Middle frontal gyrus (tissue), 1 donor: Measurements from ENCODE around the gene HSD11B1.
A peak's percentile ranks its signal among the peaks of the same experiment; 100 is the strongest.
"Not testable (repeated sequence)": the region's sequence is repeated elsewhere in the genome, so short reads cannot be mapped to it uniquely, and the experiment has no call there.

Experiments
- DNase-seq: peaks from one replicate; pipeline ENCODE4 v3.0.0-alpha.2; 2015; ENCODE audit warnings: low spot score; ENCODE audit errors: extremely low spot score

The HSD11B1 gene

GRCh38 chr1:209691237-209691636 lies 13.4 kb upstream of the HSD11B1 start:
- no peak for DNase-seq

GRCh38 chr1:209692296-209692695 lies 12.3 kb upstream of the HSD11B1 start:
- DNase-seq: no peak

DNA sequence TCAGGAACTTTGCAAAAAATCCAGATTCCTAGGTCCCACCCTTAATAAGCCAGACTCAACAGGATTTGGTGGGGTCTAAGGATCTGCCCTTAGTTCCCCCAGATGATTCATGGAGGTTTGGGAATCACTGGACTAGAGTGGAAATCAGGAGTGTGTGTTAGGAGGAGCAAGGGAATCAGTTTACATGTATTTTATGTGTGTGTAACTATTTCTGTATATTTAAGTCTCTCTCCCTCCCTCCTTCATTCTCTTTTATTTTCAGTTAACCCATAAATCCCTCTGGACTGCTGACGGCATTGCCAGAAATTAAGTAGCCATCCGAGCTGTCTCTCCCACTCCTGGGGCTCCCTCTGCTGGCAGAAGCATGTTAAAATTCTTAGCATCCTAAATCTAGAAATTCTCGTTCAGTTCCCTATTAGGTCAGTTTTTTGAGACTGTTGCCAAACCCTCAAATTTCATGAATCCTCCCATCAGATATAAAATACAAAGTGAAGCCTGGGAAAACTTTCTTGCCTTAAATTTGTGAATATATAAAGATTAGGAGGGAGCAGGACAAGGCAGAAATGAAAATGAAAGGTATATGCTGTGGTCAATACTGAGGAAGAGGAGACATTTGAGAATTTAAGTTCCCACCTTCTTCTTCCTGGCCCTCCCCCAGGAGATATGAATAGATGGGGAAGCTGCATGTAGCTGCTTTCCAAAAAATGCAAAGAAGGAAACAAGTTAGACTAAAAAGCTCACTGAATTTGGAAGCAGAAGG lies 11.7 kb upstream of the HSD11B1 start:
- peak; percentile 77 for DNase-seq

- DNase-seq: no peak
Observed at GRCh38 chr1:209696673-209697072, 8.0 kb upstream of the HSD11B1 start.

GRCh38 chr1:209697126-209697525 lies 7.5 kb upstream of the HSD11B1 start:
- no peak for DNase-seq

GRCh38 chr1:209700686-209701085 lies 4.0 kb upstream of the HSD11B1 start:
- DNase-seq: not testable (repeated sequence)

GRCh38 chr1:209702832-209703231 lies 1.8 kb upstream of the HSD11B1 start:
- DNase-seq: no peak

DNA sequence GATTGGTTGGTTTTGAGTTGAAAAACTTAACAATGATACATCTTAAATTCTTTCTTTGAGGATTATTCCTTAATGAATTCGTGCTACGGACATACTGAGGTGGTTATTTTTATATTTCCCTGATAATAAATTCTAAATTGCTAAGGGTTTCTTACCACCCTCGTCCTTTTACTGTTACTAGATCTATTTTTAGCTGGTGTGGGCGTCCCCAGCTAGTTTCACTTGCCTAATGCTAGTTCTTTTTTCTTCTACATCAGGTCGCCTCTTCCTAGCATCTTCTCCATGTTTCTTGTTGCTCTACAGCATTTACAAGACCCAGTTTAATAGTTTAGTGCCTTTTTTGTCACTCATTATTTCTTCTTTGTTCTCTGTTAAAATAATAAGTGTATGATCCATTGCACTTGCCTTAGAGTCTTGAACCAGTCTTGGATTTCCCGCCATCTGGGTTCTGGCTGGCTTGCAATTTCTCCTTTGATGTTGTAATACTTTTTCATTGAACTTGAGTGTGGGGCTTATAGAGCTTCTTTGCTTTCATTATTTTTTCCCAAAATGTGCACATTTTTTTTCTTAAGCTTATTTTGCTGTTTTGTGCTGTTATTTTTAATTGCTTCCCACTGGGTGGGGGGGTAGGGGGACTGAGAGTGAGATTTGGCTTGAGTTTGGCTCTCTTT lies 677 bp upstream of the HSD11B1 start:
- no peak for DNase-seq

DNA sequence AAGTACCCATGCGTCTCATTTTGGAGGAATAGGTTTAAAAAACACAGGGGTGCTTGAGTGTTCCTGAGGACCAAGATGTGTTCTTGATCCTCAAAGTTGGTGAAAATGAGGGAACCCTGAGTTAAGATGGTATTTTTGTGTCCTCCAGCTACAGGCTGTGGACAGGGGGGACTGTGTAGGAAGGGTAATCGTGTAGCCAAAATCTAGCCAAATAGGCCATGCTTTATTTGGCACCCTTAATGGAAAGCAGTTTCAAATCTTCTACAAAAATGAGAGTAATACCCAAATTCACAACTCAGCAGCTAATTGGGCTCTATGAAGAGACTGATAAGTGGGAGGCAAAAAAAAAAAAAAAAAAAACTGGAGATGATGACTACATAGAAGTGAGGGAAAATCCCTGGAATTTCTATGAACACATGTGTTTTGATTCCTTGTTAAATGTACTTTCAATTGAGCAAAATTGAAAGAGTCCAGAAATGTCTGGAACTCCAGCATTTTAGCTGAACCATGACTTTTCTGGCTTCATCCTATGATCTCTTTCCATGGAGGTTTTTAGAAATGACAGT lies 470 bp downstream of the HSD11B1 start:
- no peak for DNase-seq

GRCh38 chr1:209706622-209707021 lies 2.0 kb downstream of the HSD11B1 start:
- DNase-seq: no peak

DNA sequence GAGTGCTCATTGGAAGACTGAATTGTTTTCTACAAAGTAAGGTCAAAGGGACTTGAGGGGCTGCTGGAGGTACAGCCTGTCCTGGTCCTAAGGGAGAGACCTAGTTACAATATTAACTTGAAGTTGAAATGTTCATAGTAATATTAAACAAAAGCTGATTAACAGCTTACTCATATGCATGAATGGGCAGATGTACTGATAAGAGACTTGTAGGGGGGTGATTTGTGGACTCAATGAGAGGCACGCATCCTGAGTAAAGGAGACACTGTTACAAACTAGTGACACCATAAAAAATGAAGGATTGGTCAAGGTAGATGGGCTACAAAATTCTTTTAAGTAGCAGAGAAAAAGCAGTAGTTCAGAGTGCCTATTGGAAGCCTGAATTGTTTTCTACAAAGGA lies 2.7 kb downstream of the HSD11B1 start:
- DNase-seq: no peak

GRCh38 chr1:209708297-209708696 lies 3.7 kb downstream of the HSD11B1 start:
- no peak for DNase-seq

- DNase-seq: no peak
Observed at GRCh38 chr1:209710093-209710492, 5.4 kb downstream of the HSD11B1 start.

- no peak for DNase-seq
Observed at GRCh38 chr1:209710847-209711246, 6.2 kb downstream of the HSD11B1 start.

DNA sequence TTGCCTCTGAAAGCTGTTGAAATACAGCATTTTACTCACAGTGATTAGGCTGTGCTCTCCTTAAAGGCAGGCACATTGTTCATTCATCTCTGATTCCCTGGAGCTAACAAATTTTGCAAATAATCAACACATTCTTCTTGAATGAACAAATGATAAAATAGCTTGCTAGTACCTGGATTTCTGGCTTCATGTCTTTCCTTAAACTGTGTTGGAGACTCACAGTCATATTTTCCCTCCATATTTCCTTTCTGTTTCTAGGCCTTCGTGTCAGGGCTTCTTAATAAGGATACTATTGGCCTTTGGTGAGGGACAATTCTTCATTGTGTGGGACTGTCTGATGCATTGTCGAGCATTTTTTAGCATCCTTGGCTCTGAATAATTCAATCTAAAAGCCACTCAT lies 9.7 kb downstream of the HSD11B1 start:
- no peak for DNase-seq

- no peak for DNase-seq
Observed at GRCh38 chr1:209715314-209715713, 10.7 kb downstream of the HSD11B1 start.

DNA sequence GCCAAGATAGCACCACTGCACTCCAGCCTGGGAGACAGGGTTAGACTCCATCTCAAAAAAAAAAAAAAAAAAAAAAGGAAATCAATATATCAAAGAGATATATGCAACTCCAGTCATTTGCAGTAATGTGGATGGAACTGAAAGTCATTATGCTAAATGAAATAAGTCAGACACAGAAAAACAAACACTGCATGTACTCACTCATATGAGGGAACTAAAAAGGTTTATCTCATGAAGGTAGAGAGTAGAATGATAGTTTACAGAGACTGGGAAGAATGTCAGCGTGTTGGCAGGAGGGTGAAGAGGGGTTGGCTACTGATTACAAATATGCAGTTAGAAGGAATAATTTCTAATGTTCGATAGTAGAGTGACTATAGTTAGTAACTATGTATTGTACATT lies 13.2 kb downstream of the HSD11B1 start:
- no peak for DNase-seq

GRCh38 chr1:209720326-209720725 lies 15.7 kb downstream of the HSD11B1 start:
- no peak for DNase-seq

- no peak for DNase-seq
Observed at GRCh38 chr1:209720826-209721225, 16.2 kb downstream of the HSD11B1 start.

- DNase-seq: no peak
Observed at GRCh38 chr1:209721323-209721722, 16.7 kb downstream of the HSD11B1 start.

- no peak for DNase-seq
Observed at GRCh38 chr1:209723265-209723664, 18.6 kb downstream of the HSD11B1 start.
